Epithelial cell of esophagus (primary cell): ENCODE results near the gene PIK3R1.
A peak's percentile ranks its signal among the peaks of the same experiment; 100 is the strongest.

Source experiments
- DNase-seq: peaks from one replicate; pipeline ENCODE4 v3.0.0; 2010; ENCODE audit warnings: low read depth
- H3K4me3 ChIP-seq: 2 replicates; pipeline ENCODE4 v1.5.1; 2011; ENCODE audit warnings: mild to moderate bottlenecking, low read length, control low read depth
- CTCF ChIP-seq: IDR thresholded peaks from 2 replicates; pipeline ENCODE4 v1.5.1; 2011; ENCODE audit warnings: low read depth, mild to moderate bottlenecking, low read length, control low read depth, inconsistent platforms; ENCODE audit not compliant: insufficient read depth; ENCODE audit errors: missing control alignments

Gene PIK3R1

GRCh38 chr5:68220914-68221313 lies 5.4 kb downstream of the PIK3R1 start:
- no peak for DNase-seq
- no peak overlapping the region for H3K4me3 ChIP-seq
- TF ChIP-seq CTCF = no peak

GRCh38 chr5:68221488-68221887 lies 5.9 kb downstream of the PIK3R1 start:
- DNase-seq = no peak
- H3K4me3 ChIP-seq = no peak overlapping the region
- no peak for TF ChIP-seq CTCF

- no peak for DNase-seq
- no peak overlapping the region for H3K4me3 ChIP-seq
- no peak for TF ChIP-seq CTCF
Observed at GRCh38 chr5:68222310-68222709, 6.8 kb downstream of the PIK3R1 start.

GRCh38 chr5:68222824-68223354 lies 7.3 kb downstream of the PIK3R1 start:
- no peak overlapping the region for H3K4me3 ChIP-seq
- TF ChIP-seq CTCF = no peak
- DNase-seq = no peak

GRCh38 chr5:68223904-68224303 lies 8.3 kb downstream of the PIK3R1 start:
- no peak overlapping the region for H3K4me3 ChIP-seq
- DNase-seq = no peak
- no peak for TF ChIP-seq CTCF

- no peak for TF ChIP-seq CTCF
- no peak overlapping the region for H3K4me3 ChIP-seq
Observed at GRCh38 chr5:68224509-68225187, 9.1 kb downstream of the PIK3R1 start.

GRCh38 chr5:68225188-68225910 lies 9.8 kb downstream of the PIK3R1 start:
- no peak for TF ChIP-seq CTCF
- peak; percentile 96 for DNase-seq
- H3K4me3 ChIP-seq = no peak overlapping the region

More at GRCh38 chr5:68224509-68225187, 9.1 kb downstream of the PIK3R1 start:
- no peak for DNase-seq
